IMR-90 (cell line): ENCODE data around the gene RAP1GAP2. TPM values are rescaled to one million over a fixed set of nuclear protein-coding genes. Genes with fewer than 3 reads are reported as not detected.

ENCODE experiments used
- ATAC-seq: fragments of 200-7000 bp; cut with Tn5 transposase; 2 replicates; pipeline ENCODE4 v1.9.1; 2020; ENCODE audit warnings: low read depth, mild to moderate bottlenecking, moderate library complexity
- BruUV-seq: library from RNA; stranded (reverse); fragments of 400-500 nt; replicated peaks from 2 replicates; lab custom pipeline; 2021; lab: Mats Ljungman, UMichigan
- CTCF ChIA-PET: fragments of 300-600 bp; formaldehyde crosslinking; extraction: SDS; loops from one replicate; lab custom pipeline; 2021; ENCODE audit warnings: antibody characterized with exemption; lab: Yijun Ruan, JAX
- POLR2A ChIA-PET: fragments of 300-600 bp; sonication (Branson Sonifier 250); formaldehyde crosslinking; loops from one replicate; lab custom pipeline; 2022; ENCODE audit warnings: antibody characterized with exemption; ENCODE audit not compliant: unreplicated experiment; lab: Charles Lee
- DNase-seq: peaks from one replicate; pipeline ENCODE4 v3.0.0; 2013
- H2AFZ ChIP-seq: replicated peaks from 2 replicates; pipeline ENCODE3; 2013; ENCODE audit warnings: low read length, mild to moderate bottlenecking; ENCODE audit not compliant: poor library complexity
- H2AK5ac ChIP-seq: 2 replicates; pipeline ENCODE4 v1.6.1; 2013; ENCODE audit warnings: low read depth, low read length, inconsistent platforms
- H2AK9ac ChIP-seq: replicated peaks from 2 replicates; pipeline ENCODE3; 2013; ENCODE audit warnings: mild to moderate bottlenecking, low read depth, low read length, moderate library complexity; ENCODE audit not compliant: poor library complexity
- H2BK120ac ChIP-seq: 2 replicates; pipeline ENCODE4 v1.6.1; 2013; ENCODE audit warnings: low read depth, low read length, inconsistent platforms
- H2BK15ac ChIP-seq: 3 replicates; pipeline ENCODE4 v1.6.1; 2013; ENCODE audit warnings: low read depth, low read length, inconsistent platforms
- H2BK20ac ChIP-seq: 2 replicates; pipeline ENCODE4 v1.6.1; 2013; ENCODE audit warnings: low read depth, mild to moderate bottlenecking, inconsistent platforms, low read length, moderate library complexity
- H2BK5ac ChIP-seq: 2 replicates; pipeline ENCODE4 v1.6.1; 2013; ENCODE audit warnings: mild to moderate bottlenecking, low read depth, low read length, inconsistent platforms; ENCODE audit not compliant: poor library complexity, severe bottlenecking
- H3K14ac ChIP-seq: replicated peaks from 2 replicates; pipeline ENCODE4 v1.6.1; 2013; ENCODE audit warnings: low read depth, low read length, inconsistent platforms
- H3K18ac ChIP-seq: 2 replicates; pipeline ENCODE4 v1.6.1; 2013; ENCODE audit warnings: low read depth, low read length, control low read depth
- H3K23ac ChIP-seq: 2 replicates; pipeline ENCODE4 v1.6.1; 2013; ENCODE audit warnings: low read depth, low read length, inconsistent platforms
- H3K27ac ChIP-seq: 2 replicates; pipeline ENCODE4 v1.5.1; 2013; ENCODE audit warnings: mild to moderate bottlenecking, control low read depth, low read length; ENCODE audit not compliant: insufficient read depth
- H3K27me3 ChIP-seq: 2 replicates; pipeline ENCODE4 v1.6.1; 2013; ENCODE audit warnings: low read length; ENCODE audit not compliant: control insufficient read depth, insufficient read depth
- H3K36me3 ChIP-seq: 2 replicates; pipeline ENCODE4 v1.6.1; 2013; ENCODE audit warnings: low read length, mixed read lengths; ENCODE audit not compliant: control insufficient read depth, insufficient read depth
- H3K4ac ChIP-seq: 2 replicates; pipeline ENCODE4 v1.6.1; 2013; ENCODE audit warnings: low read depth, low read length, inconsistent platforms
- H3K4me1 ChIP-seq: 2 replicates; pipeline ENCODE4 v1.6.1; 2013; ENCODE audit warnings: low read length, mixed read lengths; ENCODE audit not compliant: control insufficient read depth, insufficient read depth
- H3K4me2 ChIP-seq: 2 replicates; pipeline ENCODE4 v1.6.1; 2013; ENCODE audit warnings: low read depth, mild to moderate bottlenecking, control low read depth, low read length, moderate library complexity
- H3K4me3 ChIP-seq: 2 replicates; pipeline ENCODE4 v1.5.1; 2013; ENCODE audit warnings: low read depth, mild to moderate bottlenecking, control low read depth, low read length, moderate library complexity; ENCODE audit not compliant: insufficient read depth
- H3K56ac ChIP-seq: 2 replicates; pipeline ENCODE4 v1.6.1; 2013; ENCODE audit warnings: low read length, inconsistent platforms; ENCODE audit not compliant: insufficient read depth; ENCODE audit errors: extremely low read depth
- H3K79me1 ChIP-seq, 2 experiments: 2 replicates each; pipeline ENCODE4 v1.6.1; 2013; ENCODE audit warnings: low read length in 2 of 2, inconsistent platforms in 1 of 2, low read depth in 1 of 2
- H3K9ac ChIP-seq: 2 replicates; pipeline ENCODE4 v1.6.1; 2013; ENCODE audit warnings: low read depth, low read length, control low read depth
- H3K9me1 ChIP-seq: 2 replicates; pipeline ENCODE4 v1.6.1; 2013; ENCODE audit warnings: low read length, inconsistent platforms; ENCODE audit not compliant: insufficient read depth
- H3K9me3 ChIP-seq: 2 replicates; pipeline ENCODE4 v1.6.1; 2013; ENCODE audit warnings: low read length; ENCODE audit not compliant: control insufficient read depth, insufficient read depth
- H4K20me1 ChIP-seq: 2 replicates; pipeline ENCODE4 v1.6.1; 2013; ENCODE audit warnings: low read length, inconsistent platforms; ENCODE audit not compliant: insufficient read depth
- H4K5ac ChIP-seq: 2 replicates; pipeline ENCODE4 v1.6.1; 2013; ENCODE audit warnings: mild to moderate bottlenecking, low read depth, low read length, control low read depth
- H4K8ac ChIP-seq, 2 experiments: 2 replicates each; pipeline ENCODE4 v1.6.1; 2013; ENCODE audit warnings: low read depth in 2 of 2, low read length in 2 of 2, control low read depth in 1 of 2, inconsistent platforms in 1 of 2
- H4K91ac ChIP-seq: 2 replicates; pipeline ENCODE4 v1.6.1; 2013; ENCODE audit warnings: low read depth, low read length, inconsistent platforms; ENCODE audit not compliant: insufficient read depth
- BHLHE40 ChIP-seq: fragments of 150-350 bp; IDR thresholded peaks from 2 replicates; pipeline ENCODE4 v1.6.1; 2016; ENCODE audit warnings: mild to moderate bottlenecking, low read depth, low read length
- MXI1 ChIP-seq: IDR thresholded peaks from 2 replicates; pipeline ENCODE4 v1.6.1; 2012; ENCODE audit warnings: low read depth, mild to moderate bottlenecking, low read length, moderate library complexity, borderline replicate concordance
- RAD21 ChIP-seq: IDR thresholded peaks from 2 replicates; pipeline ENCODE4 v1.6.1; 2012; ENCODE audit warnings: low read length, improper control_type of control experiment
- USF2 ChIP-seq: fragments of 150-350 bp; IDR thresholded peaks from 2 replicates; pipeline ENCODE4 v1.6.1; 2017; ENCODE audit warnings: mild to moderate bottlenecking, antibody characterized with exemption, low read length, low read depth
- WGBS, 2 experiments: methylation state at CpG; one replicate each; pipeline versions ENCODE4 v1.1.5 to v1.1.7; 2013; ENCODE audit warnings: missing lambda C conversion rate in 2 of 2; ENCODE audit not compliant: insufficient read length in 1 of 2; ENCODE audit errors: extremely low coverage in 2 of 2; 5-methylcytosine and 5-hydroxymethylcytosine counted together
- dilution Hi-C: fragments of 300-500 bp; cut with HindIII; formaldehyde crosslinking; loops from one replicate; pipeline ENCODE4 v1.14.3; 2018; ENCODE audit warnings: low sequenced_read_pairs; ENCODE audit not compliant: unreplicated experiment
- in situ Hi-C: fragments of 300-500 bp; cut with MboI; formaldehyde crosslinking; loops from 3 replicates; pipeline ENCODE4 v1.14.3; 2019; ENCODE audit warnings: low sequenced_read_pairs, inconsistent platforms, mixed read lengths
- intact Hi-C: fragments of 100-400 bp; cut with micrococcal nuclease; formaldehyde crosslinking; loops from 2 replicates; pipeline ENCODE4 v1.10.0; 2022
- polyA plus RNA-seq, 3 experiments: library from polyadenylated mRNA; depleted of rRNA; stranded (reverse); fragments of >200 nt; gene quantifications; 2 replicates each; pipeline ENCODE4 v1.2.3, GENCODE V29; 2012; ENCODE audit warnings: low replicate concordance in 1 of 3
- total RNA-seq: library from RNA; depleted of rRNA; stranded (reverse); fragments of >200 nt; gene quantifications from 2 replicates; pipeline ENCODE4 v1.2.3, GENCODE V29; 2012

RAP1GAP2 gene
- total and polyA plus RNA-seq, 2 of the 4 experiments (the other 2 are of a cell fraction), result 5.7 to 7.5 TPM

GRCh38 chr17:2937331-2938003 is 141.2 kb downstream of the RAP1GAP2 start:
- Histone ChIP-seq H2AFZ (peak overlapping the region; percentile 3), H4K5ac (no peak overlapping the region), H3K9me3 (no peaks in the 10 kb centered on the region), H3K27me3 (no peaks in the 10 kb centered on the region), H3K56ac (no peak overlapping the region), H3K4me1 (no peaks in the 10 kb centered on the region), H3K9me1 (no peaks in the 10 kb centered on the region; the same call in none of the 2 replicates), H4K8ac (no peak overlapping the region), H3K14ac (no peak overlapping the region; the same call in 1 of the 2 replicates), H4K91ac (no peak overlapping the region), H3K4me3 (no peak overlapping the region), H2BK5ac (no peak overlapping the region), H4K20me1 (no peaks in the 10 kb centered on the region), H3K9ac (no peak overlapping the region), H2BK120ac (no peak overlapping the region), H2BK15ac (no peak overlapping the region), H3K79me1 (peaks cover 3 to 4% of the 10 kb centered on the region in 2 experiments; a peak in 1 of 4 replicates), H3K18ac (no peak overlapping the region), H3K4ac (no peak overlapping the region), H2AK5ac (no peak overlapping the region), H2AK9ac (peak overlapping the region; percentile 20), H2BK20ac (no peak overlapping the region), H3K4me2 (no peak overlapping the region), H3K23ac (no peak overlapping the region), H3K36me3 (no peaks in the 10 kb centered on the region), H3K27ac (no peak overlapping the region)
- dilution Hi-C loops, result no loop called here
- no TSS peak for BruUV-seq
- DNase-seq, result peak; percentile 36
- in situ Hi-C loops, result no loop called here
- CTCF ChIA-PET, result no interaction called here
- intact Hi-C loops, result no loop called here
- POLR2A ChIA-PET, result no interaction called here
- ATAC-seq, result peak; percentile 75
- WGBS, 2 experiments, result 59% methylated on average over 4 of the region's 10 CpGs; no CpG with 5 or more reads in 1 of the 2 experiments
- TF ChIP-seq MXI1 (peak; percentile 35; the same call in 1 of the 2 replicates), RAD21 (no peak), BHLHE40 (peak; percentile 95), USF2 (peak; percentile 52; the same call in 1 of the 2 replicates)
